Fibroblast of pulmonary artery (primary cell): ENCODE results near the gene CDT1.

Source experiments
- DNase-seq: peaks from one replicate; pipeline ENCODE4 v3.0.0-alpha.2; 2010; ENCODE audit warnings: low read depth
- H3K4me3 ChIP-seq: replicated peaks from 2 replicates; pipeline ENCODE4 v1.5.1; 2011; ENCODE audit warnings: low read depth, mild to moderate bottlenecking, control low read depth, low read length, moderate library complexity
- CTCF ChIP-seq: IDR thresholded peaks from 2 replicates; pipeline ENCODE4 v1.5.1; 2011; ENCODE audit warnings: mild to moderate bottlenecking, control low read depth, low read length, inconsistent platforms; ENCODE audit errors: missing control alignments

Gene CDT1

GRCh38 chr16:88759245-88759975 lies 44.2 kb upstream of the CDT1 start:
- H3K4me3 ChIP-seq: no peak overlapping the region
- DNase-seq: peak; percentile 30
- TF ChIP-seq CTCF: no peak

GRCh38 chr16:88759976-88760350 lies 43.6 kb upstream of the CDT1 start:
- no peak for TF ChIP-seq CTCF
- no peak overlapping the region for H3K4me3 ChIP-seq
- DNase-seq: no peak

- no peak for TF ChIP-seq CTCF
- H3K4me3 ChIP-seq: no peak overlapping the region
- DNase-seq: no peak
These were observed 43.0 kb upstream of the CDT1 start for GRCh38 chr16:88760424-88761142.

GRCh38 chr16:88761143-88761534 lies 42.5 kb upstream of the CDT1 start:
- TF ChIP-seq CTCF: no peak
- DNase-seq: no peak
- no peak overlapping the region for H3K4me3 ChIP-seq

GRCh38 chr16:88761830-88762229 lies 41.8 kb upstream of the CDT1 start:
- no peak for DNase-seq
- no peak overlapping the region for H3K4me3 ChIP-seq
- TF ChIP-seq CTCF: no peak

GRCh38 chr16:88762258-88762870 lies 41.2 kb upstream of the CDT1 start:
- no peak for DNase-seq
- H3K4me3 ChIP-seq: no peak overlapping the region
- TF ChIP-seq CTCF: no peak
